ENCODE data around the gene RIMS4. TPM values are rescaled to one million over a fixed set of nuclear protein-coding genes. Genes with fewer than 3 reads are reported as not detected.
A peak's percentile ranks its signal among the peaks of the same experiment; 100 is the strongest.

The RIMS4 gene
- total RNA-seq, 1 donor from 2014 or later = not detected

- DNase-seq (ENCODE audit: low read depth in 2 of 2) = no peak
Observed at GRCh38 chr20:44703183-44703925, 107.0 kb downstream of the RIMS4 start.

- peak; percentile 83 to 97 for DNase-seq (ENCODE audit: low read depth in 2 of 2)
Observed at GRCh38 chr20:44702776-44703175, 107.6 kb downstream of the RIMS4 start.

GRCh38 chr20:44701858-44702256, 108.5 kb downstream of the RIMS4 start:
- no peak for DNase-seq (ENCODE audit: low read depth in 2 of 2)

Other genes starting within 250 kb of the RIMS4 start
- gene PKIG, start 228.0 kb downstream of the RIMS4 start, total RNA-seq = 151 and 182 TPM in 2 replicates
- 22.9 and 29.8 TPM in 2 replicates for gene ADA, start 158.8 kb downstream of the RIMS4 start, total RNA-seq
- not detected in 2 replicates for gene CCN5, start 95.2 kb downstream of the RIMS4 start, total RNA-seq
- not detected in 2 replicates for gene KCNK15, start 64.7 kb downstream of the RIMS4 start, total RNA-seq
- gene YWHAB, start 75.2 kb upstream of the RIMS4 start, total RNA-seq = 92.7 and 117 TPM in 2 replicates
- gene PABPC1L, start 99.5 kb upstream of the RIMS4 start, total RNA-seq = 0.64 and 1.3 TPM in 2 replicates
- 14.0 and 20.5 TPM in 2 replicates for gene TOMM34, start 149.9 kb upstream of the RIMS4 start, total RNA-seq
- 13.7 and 14.3 TPM in 2 replicates for gene STK4, start 156.0 kb upstream of the RIMS4 start, total RNA-seq

Data from dermis microvascular lymphatic vessel endothelial cell (primary cell).